DND-41 (cell line): ENCODE results near the gene NUFIP2.
"Not testable (repeated sequence)": the region's sequence is repeated elsewhere in the genome, so short reads cannot be mapped to it uniquely, and the experiment has no call there.

ENCODE experiments used
- ATAC-seq: fragments of 200-7000 bp; cut with Tn5 transposase; 3 replicates; pipeline ENCODE4 v1.9.1; 2021; ENCODE audit warnings: low read depth; ENCODE audit not compliant: insufficient read depth
- DNase-seq: peaks from one replicate; pipeline ENCODE4 v3.0.0-alpha.2; 2020
- H2AFZ ChIP-seq: 2 replicates; pipeline ENCODE4 v1.6.0; 2012; ENCODE audit warnings: low read depth, low read length
- H3K27ac ChIP-seq: 2 replicates; pipeline ENCODE4 v1.5.1; 2012; ENCODE audit warnings: low read length, inconsistent platforms
- H3K27me3 ChIP-seq: fragments of 200-600 bp; sonication (generic); 2 replicates; pipeline ENCODE4 v1.6.0; 2012; ENCODE audit warnings: low read length, mild to moderate bottlenecking, inconsistent platforms; ENCODE audit not compliant: insufficient read depth, poor library complexity
- H3K36me3 ChIP-seq: 2 replicates; pipeline ENCODE4 v1.5.1; 2012; ENCODE audit warnings: low read length, inconsistent platforms; ENCODE audit not compliant: insufficient read depth
- H3K4me1 ChIP-seq: 2 replicates; pipeline ENCODE4 v1.5.1; 2012; ENCODE audit warnings: mild to moderate bottlenecking, low read length; ENCODE audit not compliant: insufficient read depth
- H3K4me2 ChIP-seq: 2 replicates; pipeline ENCODE4 v1.6.0; 2012; ENCODE audit warnings: mild to moderate bottlenecking, moderate library complexity, low read length, inconsistent platforms; ENCODE audit not compliant: insufficient read depth
- H3K4me3 ChIP-seq, 2 experiments: fragments of 200-600 bp in 1 of 2; shearing (Covaris generic) in 1 of 2; 2 replicates each; pipeline ENCODE4 v1.5.1; 2012 to 2016; ENCODE audit warnings: inconsistent platforms in 2 of 2, low read length in 2 of 2, mild to moderate bottlenecking in 2 of 2, low read depth in 1 of 2, moderate library complexity in 1 of 2
- H3K79me2 ChIP-seq: 2 replicates; pipeline ENCODE4 v1.6.0; 2012; ENCODE audit warnings: low read length, inconsistent platforms; ENCODE audit not compliant: insufficient read depth
- H3K9ac ChIP-seq: 2 replicates; pipeline ENCODE4 v1.6.0; 2012; ENCODE audit warnings: low read depth, mild to moderate bottlenecking, inconsistent platforms, low read length, moderate library complexity
- H3K9me3 ChIP-seq: 2 replicates; pipeline ENCODE4 v1.5.1; 2012; ENCODE audit warnings: low read length, moderate library complexity, mild to moderate bottlenecking, inconsistent platforms; ENCODE audit not compliant: insufficient read depth, severe bottlenecking
- H4K20me1 ChIP-seq: 2 replicates; pipeline ENCODE4 v1.6.0; 2012; ENCODE audit warnings: low read length; ENCODE audit not compliant: insufficient read depth
- CTCF ChIP-seq: IDR thresholded peaks from 2 replicates; pipeline ENCODE4 v1.5.1; 2012; ENCODE audit warnings: borderline replicate concordance, low read length, moderate library complexity, mild to moderate bottlenecking; ENCODE audit not compliant: poor library complexity, severe bottlenecking; ENCODE audit errors: extremely low read depth
- EZH2 ChIP-seq: IDR thresholded peaks from 3 replicates; pipeline ENCODE4 v1.6.1; 2012; ENCODE audit warnings: borderline replicate concordance, low read depth, mild to moderate bottlenecking, moderate library complexity, low read length, inconsistent platforms; ENCODE audit not compliant: severe bottlenecking

Gene NUFIP2

GRCh38 chr17:29293890-29294579 lies at the start of gene NUFIP2:
TSS of gene NUFIP2 (minus strand) at chr17:29294148. CDS start at chr17:29294059, 89 bp downstream.
- Histone ChIP-seq H3K4me1 (peaks cover 41% of the 10 kb centered on the region), H3K9ac (peak within 1 kb of the TSS; percentile 94), H3K79me2 (peaks cover 57% of the 10 kb centered on the region), H2AFZ (peak within 1 kb of the TSS; percentile 92), H3K27me3 (no peaks in the 10 kb centered on the region), H4K20me1 (peaks cover 38% of the 10 kb centered on the region), H3K9me3 (no peaks in the 10 kb centered on the region), H3K4me2 (peak within 1 kb of the TSS; percentile 92), H3K4me3 (peak within 1 kb of the TSS; percentile 86 to 89), H3K36me3 (peaks cover 37% of the 10 kb centered on the region), H3K27ac (peak within 1 kb of the TSS; percentile 93)
- DNase-seq (peak; percentile 99), ATAC-seq (peak; percentile 90)
- TF ChIP-seq EZH2 (no peak), CTCF (peak; percentile 18)

GRCh38 chr17:29342158-29342765 lies 48.3 kb upstream of the NUFIP2 start:
- H3K9me3 ChIP-seq: no peaks in the 10 kb centered on the region
- no peaks in the 10 kb centered on the region for H3K27me3 ChIP-seq
- H3K9ac ChIP-seq: no peak overlapping the region
- H3K4me3 ChIP-seq: no peak overlapping the region
- DNase-seq (no peak), ATAC-seq (no peak)
- H3K36me3 ChIP-seq: no peaks in the 10 kb centered on the region
- TF ChIP-seq CTCF (no peak), EZH2 (no peak)
- H3K4me1 ChIP-seq: no peaks in the 10 kb centered on the region
- no peaks in the 10 kb centered on the region for H4K20me1 ChIP-seq
- H3K79me2 ChIP-seq: no peaks in the 10 kb centered on the region
- no peak overlapping the region for H3K27ac ChIP-seq
- no peak overlapping the region for H3K4me2 ChIP-seq
- H2AFZ ChIP-seq: no peak overlapping the region

GRCh38 chr17:29341726-29342125 lies 47.8 kb upstream of the NUFIP2 start:
- DNase-seq (no peak), ATAC-seq (no peak)
- H2AFZ ChIP-seq: no peak overlapping the region
- H3K27me3 ChIP-seq: no peaks in the 10 kb centered on the region
- TF ChIP-seq EZH2 (no peak), CTCF (no peak)
- H3K9me3 ChIP-seq: no peaks in the 10 kb centered on the region
- no peaks in the 10 kb centered on the region for H4K20me1 ChIP-seq
- H3K27ac ChIP-seq: no peak overlapping the region
- H3K79me2 ChIP-seq: no peaks in the 10 kb centered on the region
- no peak overlapping the region for H3K4me3 ChIP-seq
- no peak overlapping the region for H3K4me2 ChIP-seq
- H3K9ac ChIP-seq: no peak overlapping the region
- H3K4me1 ChIP-seq: no peaks in the 10 kb centered on the region
- H3K36me3 ChIP-seq: no peaks in the 10 kb centered on the region

GRCh38 chr17:29339016-29339415 lies 45.1 kb upstream of the NUFIP2 start:
- not testable (repeated sequence) for ATAC-seq, H3K9me3 ChIP-seq, H3K9ac ChIP-seq, H3K4me3 ChIP-seq, H3K27ac ChIP-seq, H4K20me1 ChIP-seq, H3K36me3 ChIP-seq, H2AFZ ChIP-seq, H3K27me3 ChIP-seq, H3K79me2 ChIP-seq, DNase-seq, H3K4me2 ChIP-seq, H3K4me1 ChIP-seq
